Sciatic nerve (tissue), 2 donors: ENCODE data around the gene SHISA9. TPM values are rescaled to one million over a fixed set of nuclear protein-coding genes. Genes with fewer than 3 reads are reported as not detected.

Source experiments
- ATAC-seq: fragments of 200-7000 bp; cut with Tn5 transposase; one replicate; pipeline ENCODE4 v1.9.1; 2020; ENCODE audit warnings: mild to moderate bottlenecking, moderate library complexity
- DNase-seq: peaks from one replicate; pipeline ENCODE4 v3.0.0-alpha.2; 2020; ENCODE audit warnings: low spot score
- intact Hi-C: fragments of 100-400 bp; cut with DNase I; formaldehyde crosslinking; loops from one replicate; pipeline ENCODE4 v1.14.2; 2022
- total RNA-seq: library from RNA; stranded (reverse); fragmentation: NEBNext Ultra II Directional; extraction: Animal tissue kit (Norgen Biotek cat#: 25700); gene quantifications from one replicate; pipeline ENCODE4 v1.2.1, GENCODE V29; 2021
- donor health status: DM: no; HTN: no; CAD: no.
- donor health status: DM: no; HTN: no; CAD: no.

Gene SHISA9
- total RNA-seq, 1 donor from 2014 or later: 3.8 TPM

- ATAC-seq (no peak), DNase-seq (no peak)
- intact Hi-C loops: no loop called here
Observed at GRCh38 chr16:13052431-13052830, 151.0 kb downstream of the SHISA9 start.

GRCh38 chr16:13055480-13055879, 154.1 kb downstream of the SHISA9 start:
- ATAC-seq (no peak), DNase-seq (no peak)
- intact Hi-C loops: no loop called here

GRCh38 chr16:13056607-13057006, 155.2 kb downstream of the SHISA9 start:
- intact Hi-C loops: no loop called here
- no peak for ATAC-seq

GRCh38 chr16:13060932-13061331, 159.5 kb downstream of the SHISA9 start:
- ATAC-seq (no peak), DNase-seq (no peak)
- intact Hi-C loops: no loop called here

More at GRCh38 chr16:13056607-13057006, 155.2 kb downstream of the SHISA9 start:
- DNase-seq: no peak

GRCh38 chr16:13061691-13062090, 160.3 kb downstream of the SHISA9 start:
- no peak for ATAC-seq
- intact Hi-C loops: no loop called here
- DNase-seq: no peak

- intact Hi-C loops: no loop called here
- DNase-seq (no peak), ATAC-seq (no peak)
Observed at GRCh38 chr16:13062219-13062618, 160.8 kb downstream of the SHISA9 start.

- DNase-seq: no peak
- no peak for ATAC-seq
- intact Hi-C loops: no loop called here
Observed at GRCh38 chr16:13063457-13063856, 162.1 kb downstream of the SHISA9 start.

GRCh38 chr16:13064821-13065220, 163.4 kb downstream of the SHISA9 start:
- DNase-seq (no peak), ATAC-seq (no peak)
- intact Hi-C loops: no loop called here

- DNase-seq (no peak), ATAC-seq (no peak)
- intact Hi-C loops: no loop called here
Observed at GRCh38 chr16:13067648-13068047, 166.2 kb downstream of the SHISA9 start.

GRCh38 chr16:13068912-13069583, 167.7 kb downstream of the SHISA9 start:
- no peak for ATAC-seq
- no peak for DNase-seq
- intact Hi-C loops: no loop called here

GRCh38 chr16:13070268-13070667, 168.9 kb downstream of the SHISA9 start:
- intact Hi-C loops: no loop called here
- ATAC-seq: no peak

GRCh38 chr16:13076878-13077277, 175.5 kb downstream of the SHISA9 start:
- intact Hi-C loops: no loop called here
- ATAC-seq (no peak), DNase-seq (no peak)

More at GRCh38 chr16:13070268-13070667, 168.9 kb downstream of the SHISA9 start:
- DNase-seq: no peak

- no peak for ATAC-seq
- no peak for DNase-seq
- intact Hi-C loops: no loop called here
Observed at GRCh38 chr16:13077816-13078215, 176.4 kb downstream of the SHISA9 start.

- intact Hi-C loops: no loop called here
- DNase-seq: no peak
- ATAC-seq: no peak
Observed at GRCh38 chr16:13080531-13080930, 179.1 kb downstream of the SHISA9 start.

GRCh38 chr16:13081825-13082331, 180.5 kb downstream of the SHISA9 start:
- ATAC-seq: no peak
- intact Hi-C loops: no loop called here

GRCh38 chr16:13083681-13084080, 182.3 kb downstream of the SHISA9 start:
- DNase-seq: no peak
- ATAC-seq: no peak
- intact Hi-C loops: no loop called here

More at GRCh38 chr16:13081825-13082331, 180.5 kb downstream of the SHISA9 start:
- DNase-seq: no peak

GRCh38 chr16:13084331-13084730, 182.9 kb downstream of the SHISA9 start:
- no peak for ATAC-seq
- DNase-seq: no peak
- intact Hi-C loops: no loop called here

GRCh38 chr16:13093661-13094060, 192.3 kb downstream of the SHISA9 start:
- no peak for ATAC-seq
- intact Hi-C loops: no loop called here

GRCh38 chr16:13095061-13095460, 193.7 kb downstream of the SHISA9 start:
- ATAC-seq (no peak), DNase-seq (no peak)
- intact Hi-C loops: no loop called here

More at GRCh38 chr16:13093661-13094060, 192.3 kb downstream of the SHISA9 start:
- DNase-seq: no peak

GRCh38 chr16:13098536-13098935, 197.1 kb downstream of the SHISA9 start:
- DNase-seq (no peak), ATAC-seq (no peak)
- intact Hi-C loops: no loop called here

GRCh38 chr16:13099822-13100221, 198.4 kb downstream of the SHISA9 start:
- no peak for DNase-seq
- intact Hi-C loops: no loop called here

More at GRCh38 chr16:13099822-13100221, 198.4 kb downstream of the SHISA9 start:
- ATAC-seq: no peak
